Measurements from ENCODE around the gene C22orf42. TPM values are rescaled to one million over a fixed set of nuclear protein-coding genes. Genes with fewer than 3 reads are reported as not detected.

The C22orf42 gene
- total and polyA plus RNA-seq, 2 donors (not counting 1 experiment from before 2014, with no cell fraction given) = not detected

GRCh38 chr22:32202539-32203180 is 43.6 kb upstream of the C22orf42 start:
- H3K4me2 ChIP-seq (replicated peaks; ENCODE audit: low read depth, low read length, poor library complexity, severe bottlenecking) = peak overlapping the region; percentile 52
- intact Hi-C loops (cut with micrococcal nuclease) = loop anchor here (1.0 kb wide), 1 partner anchor 271 kb away; no protein-coding TSS in a partner anchor
- no peaks in the 10 kb centered on the region for H3K79me2 ChIP-seq (ENCODE audit: control insufficient read depth, insufficient read depth, low read length)
- Mint-ChIP-seq H3K9me3 (ENCODE audit: insufficient read depth) (no peaks in the 10 kb centered on the region), H3K4me3 (peak overlapping the region; percentile 30), H3K27ac (no peak overlapping the region), H3K4me1 (peaks cover 4% of the 10 kb centered on the region), H3K27me3 (peaks cover 36% of the 10 kb centered on the region)
- no peaks in the 10 kb centered on the region for H3K36me3 ChIP-seq (replicated peaks in 1 of 2; ENCODE audit: control extremely low read depth in 1 of 2, control insufficient read depth in 1 of 2, extremely low read depth in 1 of 2, insufficient read depth in 2 of 2, low read length in 1 of 2)
- DNase-seq (peak; percentile 28), ATAC-seq (ENCODE audit: low read depth) (no peak)
- peak overlapping the region; percentile 25 for H2AFZ ChIP-seq (ENCODE audit: insufficient read depth, low read depth, low read length, poor library complexity, severe bottlenecking)
- peaks cover 0 to 6% (median 0%) of the 10 kb centered on the region in 3 donors for H3K9me3 ChIP-seq (ENCODE audit: control extremely low read depth in 1 of 3, control insufficient read depth in 2 of 3, insufficient read depth in 1 of 3, low read length in 2 of 3)
- H3K4me3 ChIP-seq (ENCODE audit: control extremely low read depth in 1 of 5, extremely low read depth in 1 of 5, insufficient read depth in 1 of 5, low read depth in 2 of 5, low read length in 4 of 5) = peak overlapping the region in 1 of 5 experiments; percentile 7
- POLR2A ChIA-PET = no interaction called here
- WGBS (ENCODE audit: insufficient coverage) = 7% methylated on average over 29 of the region's 29 CpGs
- CTCF ChIA-PET = interaction anchor here (0.7 kb wide), 1 partner anchor 271 kb away, joined by 3 read pairs; no protein-coding TSS in a partner anchor
- H3K4me1 ChIP-seq (ENCODE audit: control insufficient read depth in 2 of 2, insufficient read depth in 2 of 2, low read length in 2 of 2) = peaks cover 6 to 8% of the 10 kb centered on the region in 2 donors
- H4K20me1 ChIP-seq (ENCODE audit: control insufficient read depth, insufficient read depth, low read length, poor library complexity, severe bottlenecking) = no peaks in the 10 kb centered on the region
- peak overlapping the region; percentile 11 for H3K9ac ChIP-seq (ENCODE audit: low read length)
- no peak for TF ChIP-seq EZH2 (IDR thresholded peaks at IDR 0.05; ENCODE audit: borderline replicate concordance, insufficient read depth, low read depth, low read length, poor library complexity, severe bottlenecking)
- TF ChIP-seq, protein P1, sequence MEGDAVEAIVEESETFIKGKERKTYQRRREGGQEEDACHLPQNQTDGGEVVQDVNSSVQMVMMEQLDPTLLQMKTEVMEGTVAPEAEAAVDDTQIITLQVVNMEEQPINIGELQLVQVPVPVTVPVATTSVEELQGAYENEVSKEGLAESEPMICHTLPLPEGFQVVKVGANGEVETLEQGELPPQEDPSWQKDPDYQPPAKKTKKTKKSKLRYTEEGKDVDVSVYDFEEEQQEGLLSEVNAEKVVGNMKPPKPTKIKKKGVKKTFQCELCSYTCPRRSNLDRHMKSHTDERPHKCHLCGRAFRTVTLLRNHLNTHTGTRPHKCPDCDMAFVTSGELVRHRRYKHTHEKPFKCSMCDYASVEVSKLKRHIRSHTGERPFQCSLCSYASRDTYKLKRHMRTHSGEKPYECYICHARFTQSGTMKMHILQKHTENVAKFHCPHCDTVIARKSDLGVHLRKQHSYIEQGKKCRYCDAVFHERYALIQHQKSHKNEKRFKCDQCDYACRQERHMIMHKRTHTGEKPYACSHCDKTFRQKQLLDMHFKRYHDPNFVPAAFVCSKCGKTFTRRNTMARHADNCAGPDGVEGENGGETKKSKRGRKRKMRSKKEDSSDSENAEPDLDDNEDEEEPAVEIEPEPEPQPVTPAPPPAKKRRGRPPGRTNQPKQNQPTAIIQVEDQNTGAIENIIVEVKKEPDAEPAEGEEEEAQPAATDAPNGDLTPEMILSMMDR (IDR thresholded peaks at IDR 0.05) = peak; percentile 49
- peaks cover 0 to 24% (median 5%) of the 10 kb centered on the region in 4 experiments for H3K27me3 ChIP-seq (replicated peaks in 1 of 4; ENCODE audit: control extremely low read depth in 1 of 4, control insufficient read depth in 3 of 4, insufficient read depth in 4 of 4, low read length in 3 of 4)
- H3K27ac ChIP-seq (ENCODE audit: low read length in 2 of 2) = no peak overlapping the region

DNA sequence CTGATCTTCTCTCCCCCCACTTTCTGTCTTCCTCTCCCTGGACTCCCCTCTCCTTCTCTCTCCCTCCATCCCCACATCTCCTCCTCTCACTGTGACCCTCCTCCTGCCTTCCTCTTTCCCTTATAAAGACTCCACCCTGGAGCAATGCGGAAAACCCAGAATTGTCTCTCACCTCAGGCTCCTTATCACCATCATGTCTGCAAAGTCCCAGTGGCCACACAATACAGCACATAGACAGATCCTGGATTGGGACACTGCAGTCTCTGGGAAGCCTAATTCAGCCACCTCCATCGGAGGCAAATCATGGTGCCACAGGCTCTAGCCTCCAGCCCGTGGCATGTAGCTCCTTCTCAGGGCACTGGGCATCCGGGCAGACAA is 43.0 kb upstream of the C22orf42 start:
- Histone ChIP-seq H3K27me3 (replicated peaks in 1 of 4; ENCODE audit: control extremely low read depth in 1 of 4, control insufficient read depth in 3 of 4, insufficient read depth in 4 of 4, low read length in 3 of 4) (peaks cover 0 to 24% (median 5%) of the 10 kb centered on the region in 4 experiments), H3K9me3 (ENCODE audit: control extremely low read depth in 1 of 3, control insufficient read depth in 2 of 3, insufficient read depth in 1 of 3, low read length in 2 of 3) (peaks cover 0 to 6% (median 0%) of the 10 kb centered on the region in 3 donors), H3K4me1 (ENCODE audit: control insufficient read depth in 2 of 2, insufficient read depth in 2 of 2, low read length in 2 of 2) (peaks cover 6 to 8% of the 10 kb centered on the region in 2 donors), H3K9ac (ENCODE audit: low read length) (no peak overlapping the region), H3K36me3 (replicated peaks in 1 of 2; ENCODE audit: control extremely low read depth in 1 of 2, control insufficient read depth in 1 of 2, extremely low read depth in 1 of 2, insufficient read depth in 2 of 2, low read length in 1 of 2) (no peaks in the 10 kb centered on the region), H3K79me2 (ENCODE audit: control insufficient read depth, insufficient read depth, low read length) (no peaks in the 10 kb centered on the region), H3K4me3 (ENCODE audit: control extremely low read depth in 1 of 5, extremely low read depth in 1 of 5, insufficient read depth in 1 of 5, low read depth in 2 of 5, low read length in 4 of 5) (no peak overlapping the region), H3K4me2 (replicated peaks; ENCODE audit: low read depth, low read length, poor library complexity, severe bottlenecking) (no peak overlapping the region), H3K27ac (ENCODE audit: low read length in 2 of 2) (no peak overlapping the region), H4K20me1 (ENCODE audit: control insufficient read depth, insufficient read depth, low read length, poor library complexity, severe bottlenecking) (no peaks in the 10 kb centered on the region), H2AFZ (ENCODE audit: insufficient read depth, low read depth, low read length, poor library complexity, severe bottlenecking) (peak overlapping the region; percentile 25)
- DNase-seq = no peak
- Mint-ChIP-seq H3K9me3 (ENCODE audit: insufficient read depth) (no peaks in the 10 kb centered on the region), H3K27ac (no peak overlapping the region), H3K4me3 (no peak overlapping the region), H3K4me1 (peaks cover 4% of the 10 kb centered on the region), H3K27me3 (peaks cover 35% of the 10 kb centered on the region)
- TF ChIP-seq, protein P1 (IDR thresholded peaks at IDR 0.05) = no peak
- TF ChIP-seq EZH2 (IDR thresholded peaks at IDR 0.05; ENCODE audit: borderline replicate concordance, insufficient read depth, low read depth, low read length, poor library complexity, severe bottlenecking) = no peak
- CTCF ChIA-PET = interaction anchor here (0.7 kb wide), 1 partner anchor 271 kb away, joined by 3 read pairs; no protein-coding TSS in a partner anchor
- 30% methylated on average over 4 of the region's 4 CpGs for WGBS (ENCODE audit: insufficient coverage)
- no peak for ATAC-seq (ENCODE audit: low read depth)
- POLR2A ChIA-PET = no interaction called here
- intact Hi-C loops (cut with micrococcal nuclease) = loop anchor here (1.0 kb wide), 1 partner anchor 271 kb away; no protein-coding TSS in a partner anchor
